A673 (cell line): ENCODE measurements around the gene CDKN2B-AS1. TPM values are rescaled to one million over a fixed set of nuclear protein-coding genes. Genes with fewer than 3 reads are reported as not detected.

Source experiments
- BruUV-seq: library from RNA; stranded (reverse); fragments of 400-500 nt; replicated peaks from 2 replicates; lab custom pipeline; 2021; lab: Mats Ljungman, UMichigan
- CTCF ChIA-PET: fragments of 300-600 bp; sonication (Branson Sonifier 250); formaldehyde crosslinking; loops from one replicate; lab custom pipeline; 2022; ENCODE audit warnings: antibody characterized with exemption; lab: Charles Lee
- POLR2A ChIA-PET: fragments of 300-600 bp; sonication (Branson Sonifier 250); formaldehyde crosslinking; loops from one replicate; lab custom pipeline; 2022; ENCODE audit warnings: antibody characterized with exemption; ENCODE audit not compliant: low non-redundant PET; lab: Charles Lee
- DNase-seq: peaks from one replicate; pipeline ENCODE4 v3.0.0-alpha.2; 2015; ENCODE audit warnings: low spot score
- H3K27ac ChIP-seq: fragments of 200-600 bp; sonication (generic); 2 replicates; pipeline ENCODE4 v1.5.1; 2016; ENCODE audit warnings: mixed run types, low read depth, mild to moderate bottlenecking, mixed read lengths, antibody characterized with exemption, low read length; ENCODE audit not compliant: poor library complexity, severe bottlenecking
- H3K27me3 ChIP-seq: fragments of 200-600 bp; sonication (generic); replicated peaks from 2 replicates; pipeline ENCODE4 v1.6.1; 2017; ENCODE audit warnings: mixed run types, low read depth, mild to moderate bottlenecking, mixed read lengths, antibody characterized with exemption, low read length; ENCODE audit not compliant: insufficient read depth, poor library complexity
- H3K36me3 ChIP-seq: fragments of 200-600 bp; sonication (generic); 2 replicates; pipeline ENCODE4 v1.6.1; 2016; ENCODE audit warnings: mixed run types, mild to moderate bottlenecking, mixed read lengths, antibody characterized with exemption, low read length; ENCODE audit not compliant: insufficient read depth, poor library complexity, severe bottlenecking
- H3K4me1 ChIP-seq: fragments of 200-600 bp; sonication (generic); 2 replicates; pipeline ENCODE4 v1.6.1; 2017; ENCODE audit warnings: mixed run types, mild to moderate bottlenecking, mixed read lengths, antibody characterized with exemption, low read length; ENCODE audit not compliant: insufficient read depth, poor library complexity, severe bottlenecking
- H3K4me3 ChIP-seq: fragments of 200-600 bp; sonication (generic); 2 replicates; pipeline ENCODE4 v1.5.1; 2016; ENCODE audit warnings: low read depth, mixed run types, mild to moderate bottlenecking, mixed read lengths, low read length; ENCODE audit not compliant: poor library complexity, severe bottlenecking
- H3K9me3 ChIP-seq: fragments of 200-600 bp; sonication (generic); 2 replicates; pipeline ENCODE4 v1.6.1; 2016; ENCODE audit warnings: mixed run types, low read depth, mild to moderate bottlenecking, mixed read lengths, antibody characterized with exemption, low read length; ENCODE audit not compliant: poor library complexity, severe bottlenecking
- CTCF ChIP-seq: fragments of 300-800, 200-600 bp; sonication (generic); conservative IDR thresholded peaks from 2 replicates; pipeline ENCODE4 v1.5.1; 2017; ENCODE audit warnings: low read depth, mild to moderate bottlenecking, antibody characterized with exemption, low read length, moderate library complexity, mixed read lengths
- EZH2 ChIP-seq: fragments of 200-600 bp; sonication (generic); IDR thresholded peaks from 2 replicates; pipeline ENCODE4 v1.6.1; 2017; ENCODE audit warnings: borderline replicate concordance, low read depth, mild to moderate bottlenecking, mixed read lengths, antibody characterized with exemption, low read length; ENCODE audit not compliant: poor library complexity, severe bottlenecking
- intact Hi-C: fragments of 100-400 bp; cut with micrococcal nuclease; formaldehyde crosslinking; loops from one replicate; pipeline ENCODE4 v1.10.0; 2022; ENCODE audit not compliant: unreplicated experiment
- total RNA-seq: library from RNA; stranded (reverse); gene quantifications from 2 replicates; pipeline ENCODE4 v1.2.3, GENCODE V29; 2021

Gene CDKN2B-AS1
- total RNA-seq, 1 experiment from 2014 or later: not detected

- ChIA-PET CTCF (no interaction called here), POLR2A (no interaction called here)
- Histone ChIP-seq H3K27ac (no peak overlapping the region), H3K9me3 (no peaks in the 10 kb centered on the region), H3K27me3 (no peaks in the 10 kb centered on the region), H3K4me1 (no peaks in the 10 kb centered on the region), H3K4me3 (no peak overlapping the region), H3K36me3 (no peaks in the 10 kb centered on the region)
- BruUV-seq: no TSS peak
- intact Hi-C loops: no loop called here
- DNase-seq: no peak
- TF ChIP-seq CTCF (no peak), EZH2 (no peak)
Observed at GRCh38 chr9:22143799-22144625, 149.4 kb downstream of the CDKN2B-AS1 start.

GRCh38 chr9:22146604-22147003, 152.0 kb downstream of the CDKN2B-AS1 start:
- Histone ChIP-seq H3K27ac (no peak overlapping the region), H3K4me1 (no peaks in the 10 kb centered on the region), H3K36me3 (no peaks in the 10 kb centered on the region), H3K4me3 (no peak overlapping the region), H3K9me3 (no peaks in the 10 kb centered on the region), H3K27me3 (no peaks in the 10 kb centered on the region)
- TF ChIP-seq CTCF (no peak), EZH2 (no peak)
- CTCF ChIA-PET: no interaction called here
- POLR2A ChIA-PET: no interaction called here
- no TSS peak for BruUV-seq
- intact Hi-C loops: no loop called here
- DNase-seq: no peak

GRCh38 chr9:22147813-22148527, 153.4 kb downstream of the CDKN2B-AS1 start:
- ChIA-PET POLR2A (no interaction called here), CTCF (no interaction called here)
- no peaks in the 10 kb centered on the region for H3K4me1 ChIP-seq
- H3K4me3 ChIP-seq: no peak overlapping the region
- H3K36me3 ChIP-seq: no peaks in the 10 kb centered on the region
- TF ChIP-seq EZH2 (no peak), CTCF (no peak)
- H3K9me3 ChIP-seq: no peaks in the 10 kb centered on the region
- DNase-seq: no peak
- no peaks in the 10 kb centered on the region for H3K27me3 ChIP-seq
- H3K27ac ChIP-seq: no peak overlapping the region
- no TSS peak for BruUV-seq
- intact Hi-C loops: no loop called here
